Urothelium cell line (cell line): ENCODE data around the gene DBN1.

Experiments
- DNase-seq: peaks from one replicate; pipeline ENCODE4 v3.0.0; 2011; ENCODE audit warnings: low spot score, mixed read lengths
- FAIRE-seq: peaks from 2 replicates; lab custom pipeline; 2011; peaks lifted over from hg19 to GRCh38; lab: Jason Lieb, UNC

The DBN1 gene

GRCh38 chr5:177457852-177458681 lies 15.4 kb downstream of the DBN1 start:
- no peak for FAIRE-seq
- no peak for DNase-seq

GRCh38 chr5:177456976-177457851 lies 16.2 kb downstream of the DBN1 start:
- peak; percentile 68 for FAIRE-seq

GRCh38 chr5:177456591-177456964 lies 16.9 kb downstream of the DBN1 start:
- FAIRE-seq: no peak
- no peak for DNase-seq

More at GRCh38 chr5:177456976-177457851, 16.2 kb downstream of the DBN1 start:
- DNase-seq: peak; percentile 94

GRCh38 chr5:177455661-177456590 lies 17.5 kb downstream of the DBN1 start:
- FAIRE-seq (no peak), DNase-seq (peak; percentile 88)

- no peak for FAIRE-seq
- no peak for DNase-seq
Observed at GRCh38 chr5:177455036-177455660, 18.3 kb downstream of the DBN1 start.

GRCh38 chr5:177454397-177455035 lies 18.9 kb downstream of the DBN1 start:
- no peak for DNase-seq
- FAIRE-seq: no peak

GRCh38 chr5:177453852-177454396 lies 19.5 kb downstream of the DBN1 start:
- DNase-seq: no peak
- no peak for FAIRE-seq

GRCh38 chr5:177452688-177453638 lies 20.5 kb downstream of the DBN1 start:
- DNase-seq (no peak), FAIRE-seq (no peak)

- FAIRE-seq (no peak), DNase-seq (no peak)
Observed at GRCh38 chr5:177450667-177451424, 22.6 kb downstream of the DBN1 start.

GRCh38 chr5:177449140-177450061 lies 24.0 kb downstream of the DBN1 start:
- FAIRE-seq (no peak), DNase-seq (no peak)

- FAIRE-seq: no peak
- no peak for DNase-seq
Observed at GRCh38 chr5:177448244-177448950, 25.0 kb downstream of the DBN1 start.

GRCh38 chr5:177447611-177448243 lies 25.7 kb downstream of the DBN1 start:
- DNase-seq (peak; percentile 91), FAIRE-seq (peak; percentile 53)

GRCh38 chr5:177447066-177447610 lies 26.3 kb downstream of the DBN1 start:
- FAIRE-seq (no peak), DNase-seq (peak; percentile 75)

GRCh38 chr5:177446200-177447065 lies 27.0 kb downstream of the DBN1 start, which contains the start of gene PRR7:
Gene PRR7 (plus strand): TSS chr5:177446814. CDS start chr5:177455068, 8,254 bp downstream.
- FAIRE-seq: peak; percentile 93
- DNase-seq: peak; percentile 91
